Panc1 (cell line): ENCODE results near the gene OSCAR. TPM values are rescaled to one million over a fixed set of nuclear protein-coding genes. Genes with fewer than 3 reads are reported as not detected.
"Not testable (repeated sequence)": the region's sequence is repeated elsewhere in the genome, so short reads cannot be mapped to it uniquely, and the experiment has no call there.

Experiments used
- ATAC-seq: fragments of 200-7000 bp; cut with Tn5 transposase; 2 replicates; pipeline ENCODE4 v1.9.1; 2020; ENCODE audit warnings: mild to moderate bottlenecking, moderate library complexity
- BruUV-seq: library from RNA; stranded (reverse); fragments of 400-500 nt; replicated peaks from 2 replicates; lab custom pipeline; 2021; lab: Mats Ljungman, UMichigan
- CTCF ChIA-PET: fragments of 300-600 bp; sonication (Branson Sonifier 250); formaldehyde crosslinking; loops from one replicate; lab custom pipeline; 2022; ENCODE audit warnings: antibody characterized with exemption; lab: Charles Lee
- POLR2A ChIA-PET: fragments of 300-600 bp; sonication (Branson Sonifier 250); formaldehyde crosslinking; loops from one replicate; lab custom pipeline; 2022; ENCODE audit warnings: antibody characterized with exemption; lab: Charles Lee
- DNase-seq: peaks from one replicate; pipeline ENCODE4 v3.0.0-alpha.2; 2010; ENCODE audit warnings: low read depth, low spot score
- H3K27ac ChIP-seq: 2 replicates; pipeline ENCODE4 v1.5.1; 2011; ENCODE audit warnings: mild to moderate bottlenecking, low read length, inconsistent platforms
- H3K27me3 ChIP-seq: fragments of 200-500 bp; sonication (Bioruptor generic); 2 replicates; pipeline ENCODE4 v1.6.0; 2014; ENCODE audit warnings: low read length, inconsistent platforms; ENCODE audit not compliant: control insufficient read depth, insufficient read depth
- H3K36me3 ChIP-seq: fragments of 200-500 bp; sonication (Bioruptor generic); 2 replicates; pipeline ENCODE4 v1.5.1; 2014; ENCODE audit warnings: inconsistent platforms, mild to moderate bottlenecking, low read length, moderate library complexity; ENCODE audit not compliant: control insufficient read depth, insufficient read depth
- H3K4me1 ChIP-seq: 2 replicates; pipeline ENCODE4 v1.5.1; 2011; ENCODE audit warnings: inconsistent platforms, mild to moderate bottlenecking, low read length, moderate library complexity; ENCODE audit not compliant: control insufficient read depth, insufficient read depth
- H3K4me3 ChIP-seq, 2 experiments: 2 replicates each; pipeline ENCODE4 v1.5.1; 2011 to 2012; ENCODE audit warnings: low read depth in 2 of 2, low read length in 2 of 2, mild to moderate bottlenecking in 2 of 2, inconsistent platforms in 1 of 2, moderate library complexity in 1 of 2
- H3K9me3 ChIP-seq: fragments of 200-500 bp; sonication (Bioruptor generic); 2 replicates; pipeline ENCODE4 v1.5.1; 2014; ENCODE audit warnings: low read depth, mild to moderate bottlenecking, inconsistent platforms, low read length, moderate library complexity; ENCODE audit not compliant: control insufficient read depth, insufficient read depth
- POLR2AphosphoS5 ChIP-seq: IDR thresholded peaks from 2 replicates; pipeline ENCODE4 v1.6.1; 2012; ENCODE audit warnings: mild to moderate bottlenecking, low read depth, low read length, moderate library complexity
- REST ChIP-seq, 2 experiments: IDR thresholded peaks; 2 replicates each; pipeline ENCODE4 v1.6.1; 2011 to 2012; ENCODE audit warnings: low read depth in 2 of 2, control low read depth in 1 of 2, low read length in 1 of 2, mild to moderate bottlenecking in 1 of 2, moderate library complexity in 1 of 2; ENCODE audit not compliant: insufficient read depth in 1 of 2
- SIN3A ChIP-seq: IDR thresholded peaks from 2 replicates; pipeline ENCODE4 v1.6.1; 2012; ENCODE audit warnings: low read depth, mild to moderate bottlenecking, low read length, moderate library complexity, borderline replicate concordance; ENCODE audit not compliant: insufficient read depth
- TCF7L2 ChIP-seq: IDR thresholded peaks from 2 replicates; pipeline ENCODE4 v1.6.1; 2011; ENCODE audit warnings: mild to moderate bottlenecking, low read depth, low read length, inconsistent platforms
- in situ Hi-C: cut with HindIII; loops from 2 replicates; pipeline ENCODE4 v1.10.0; 2016; ENCODE audit warnings: low sequenced_read_pairs, low pct_unique_long_range_greater_than_20kb
- intact Hi-C: fragments of 100-400 bp; cut with micrococcal nuclease; formaldehyde crosslinking; loops from one replicate; pipeline ENCODE4 v1.10.0; 2022; ENCODE audit not compliant: unreplicated experiment
- total RNA-seq: library from RNA; stranded (reverse); gene quantifications from one replicate; pipeline ENCODE4 v1.2.1, GENCODE V29; 2021; ENCODE audit not compliant: unreplicated experiment
- TF ChIP-seq, protein P1 (sequence below): fragments of 450-650 bp; IDR thresholded peaks from 2 replicates; pipeline ENCODE4 v1.5.1; 2017; ENCODE audit warnings: mild to moderate bottlenecking

OSCAR gene
- total RNA-seq, 1 experiment from 2014 or later, result 6.8 TPM

DNA sequence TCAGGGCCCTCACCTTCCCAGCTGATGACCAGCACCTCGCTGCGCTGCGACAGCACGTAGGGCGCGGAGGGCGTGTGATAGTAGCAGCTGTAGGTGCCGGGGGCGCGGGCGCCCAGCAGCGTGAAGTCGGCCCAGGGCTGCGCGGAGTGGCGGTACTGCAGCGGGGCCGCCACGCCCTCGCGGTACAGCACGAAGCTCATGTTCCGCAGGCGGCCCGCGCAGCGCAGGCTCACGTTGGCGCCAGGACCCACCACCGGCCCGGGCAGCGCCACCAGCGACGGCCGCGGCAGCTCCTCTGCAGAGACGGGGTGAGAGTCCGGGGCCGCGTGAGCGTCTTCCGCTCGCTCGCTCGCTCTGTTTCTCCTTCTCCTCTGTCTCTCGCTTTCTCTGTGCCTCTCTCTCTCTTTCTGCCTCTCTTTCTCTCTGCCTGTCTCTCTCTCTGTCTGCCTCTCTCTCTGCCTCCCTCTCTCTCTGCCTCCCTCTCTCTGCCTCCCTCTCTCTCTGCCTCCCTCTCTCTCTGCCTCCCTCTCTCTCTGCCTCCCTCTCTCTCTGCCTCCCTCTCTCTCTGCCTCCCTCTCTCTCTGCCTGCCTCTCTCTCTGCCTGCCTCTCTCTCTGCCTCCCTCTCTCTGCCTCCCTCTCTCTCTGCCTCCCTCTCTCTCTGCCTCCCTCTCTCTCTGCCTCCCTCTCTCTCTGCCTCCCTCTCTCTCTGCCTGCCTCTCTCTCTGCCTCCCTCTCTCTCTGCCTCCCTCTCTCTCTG lies 4.6 kb downstream of the OSCAR start:
- peak overlapping the region; percentile 89 for H3K27ac ChIP-seq
- H3K27me3 ChIP-seq, in situ Hi-C loops, H3K9me3 ChIP-seq, H3K36me3 ChIP-seq, DNase-seq: not testable (repeated sequence)
- peak; percentile 79 for ATAC-seq
- TF ChIP-seq SIN3A (peak; percentile 63; the same call in 1 of the 2 replicates), POLR2AphosphoS5 (peak; percentile 35; the same call in 1 of the 2 replicates)
- intact Hi-C loops, result loop anchor here (5.0 kb wide), 1 partner anchor 64 kb away; no protein-coding TSS in a partner anchor
- BruUV-seq, result TSS peak; percentile 92
- ChIA-PET CTCF (interaction anchor here (0.5 to 1.1 kb wide), 3 partner anchors 14 to 269 kb away, joined by 4 to 7 read pairs (median 4); partner anchors contain the start of gene TARM1), POLR2A (interaction anchor here (0.6 to 0.7 kb wide), 2 partner anchors 48 to 208 kb away, joined by 3 read pairs; no protein-coding TSS in a partner anchor)
- H3K4me1 ChIP-seq, result peaks cover 16% of the 10 kb centered on the region
- H3K4me3 ChIP-seq, result peak overlapping the region; percentile 45 to 74

- peak; percentile 3; the same call in 1 of the 2 replicates for ATAC-seq
- no peaks in the 10 kb centered on the region for H3K36me3 ChIP-seq
- intact Hi-C loops, result loop anchor here (5.0 kb wide), 1 partner anchor 63 kb away; no protein-coding TSS in a partner anchor
- BruUV-seq, result no TSS peak
- H3K27me3 ChIP-seq, result no peaks in the 10 kb centered on the region
- peak overlapping the region; percentile 45 to 74 for H3K4me3 ChIP-seq
- ChIA-PET POLR2A (interaction anchor here (0.5 to 0.7 kb wide), 3 partner anchors 48 to 236 kb away, joined by 3 to 7 read pairs (median 3); no protein-coding TSS in a partner anchor), CTCF (interaction anchor here (0.5 to 1.1 kb wide), 4 partner anchors 13 to 436 kb away, joined by 4 to 7 read pairs (median 4); partner anchors contain the start of gene TARM1)
- H3K9me3 ChIP-seq, result peaks cover 4% of the 10 kb centered on the region; the same call in 1 of the 2 replicates
- in situ Hi-C loops, result no loop called here
- no peak for TF ChIP-seq REST (IDR thresholded peaks at IDR 0.05; ENCODE audit: insufficient read depth in 1 of 2, low read depth in 2 of 2, low read length in 1 of 2)
- TF ChIP-seq SIN3A, result no peak
- peak overlapping the region; percentile 89 for H3K27ac ChIP-seq
- H3K4me1 ChIP-seq, result peaks cover 14% of the 10 kb centered on the region
- no peak for DNase-seq
Observed at GRCh38 chr19:54095136-54095858, 5.3 kb downstream of the OSCAR start.

DNA sequence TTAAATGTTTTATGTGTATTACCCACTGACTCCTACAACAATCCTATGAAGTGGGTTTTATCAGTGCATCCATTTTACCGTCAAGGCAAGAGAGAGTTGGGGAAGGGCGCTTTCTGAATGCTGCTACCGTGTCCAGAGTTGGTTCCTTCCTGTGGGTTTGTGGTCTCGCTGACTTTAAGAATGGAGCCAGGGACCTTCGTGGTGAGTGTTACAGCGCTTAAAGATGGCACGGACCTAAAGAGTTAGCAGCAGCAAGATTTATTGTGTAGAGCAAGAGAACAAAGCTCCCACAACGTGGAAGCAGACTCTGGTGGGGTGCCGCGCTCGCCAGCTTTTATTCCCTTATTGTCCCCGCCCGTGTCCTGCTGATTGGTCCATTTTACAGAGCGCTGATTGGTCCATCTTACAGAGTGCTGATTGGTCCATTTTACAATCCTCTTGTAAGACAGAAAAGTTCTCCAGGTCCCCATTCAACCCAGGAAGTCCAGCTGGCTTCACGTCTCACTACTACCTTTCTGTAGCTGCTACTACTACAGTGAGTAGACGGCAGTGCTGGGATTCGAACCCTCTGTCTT lies 6.1 kb downstream of the OSCAR start:
- CTCF ChIA-PET, result interaction anchor here (0.7 kb wide), 1 partner anchor 435 kb away, joined by 5 read pairs; no protein-coding TSS in a partner anchor
- Histone ChIP-seq H3K9me3 (peaks cover 4% of the 10 kb centered on the region; the same call in 1 of the 2 replicates), H3K27me3 (no peaks in the 10 kb centered on the region), H3K4me3 (no peak overlapping the region), H3K27ac (peak overlapping the region; percentile 89; the same call in 1 of the 2 replicates), H3K36me3 (no peaks in the 10 kb centered on the region), H3K4me1 (peaks cover 12% of the 10 kb centered on the region)
- TF ChIP-seq SIN3A (no peak), POLR2AphosphoS5 (no peak), REST (IDR thresholded peaks at IDR 0.05; ENCODE audit: insufficient read depth in 1 of 2, low read depth in 2 of 2, low read length in 1 of 2) (no peak), TCF7L2 (no peak)
- TF ChIP-seq, protein P1, sequence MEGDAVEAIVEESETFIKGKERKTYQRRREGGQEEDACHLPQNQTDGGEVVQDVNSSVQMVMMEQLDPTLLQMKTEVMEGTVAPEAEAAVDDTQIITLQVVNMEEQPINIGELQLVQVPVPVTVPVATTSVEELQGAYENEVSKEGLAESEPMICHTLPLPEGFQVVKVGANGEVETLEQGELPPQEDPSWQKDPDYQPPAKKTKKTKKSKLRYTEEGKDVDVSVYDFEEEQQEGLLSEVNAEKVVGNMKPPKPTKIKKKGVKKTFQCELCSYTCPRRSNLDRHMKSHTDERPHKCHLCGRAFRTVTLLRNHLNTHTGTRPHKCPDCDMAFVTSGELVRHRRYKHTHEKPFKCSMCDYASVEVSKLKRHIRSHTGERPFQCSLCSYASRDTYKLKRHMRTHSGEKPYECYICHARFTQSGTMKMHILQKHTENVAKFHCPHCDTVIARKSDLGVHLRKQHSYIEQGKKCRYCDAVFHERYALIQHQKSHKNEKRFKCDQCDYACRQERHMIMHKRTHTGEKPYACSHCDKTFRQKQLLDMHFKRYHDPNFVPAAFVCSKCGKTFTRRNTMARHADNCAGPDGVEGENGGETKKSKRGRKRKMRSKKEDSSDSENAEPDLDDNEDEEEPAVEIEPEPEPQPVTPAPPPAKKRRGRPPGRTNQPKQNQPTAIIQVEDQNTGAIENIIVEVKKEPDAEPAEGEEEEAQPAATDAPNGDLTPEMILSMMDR, result no peak
- POLR2A ChIA-PET, result no interaction called here
- ATAC-seq, result no peak
- in situ Hi-C loops (no loop called here), intact Hi-C loops (no loop called here)
- DNase-seq, result no peak
- BruUV-seq, result no TSS peak
